Cardiac muscle cell (in vitro differentiated cells and primary cell): ENCODE data around the gene ATP9B. TPM values are rescaled to one million over a fixed set of nuclear protein-coding genes. Genes with fewer than 3 reads are reported as not detected.

Experiments used
- DNase-seq, 2 donors: peaks; one replicate each; pipeline versions ENCODE4 v3.0.0 to v3.0.0-alpha.2; 2010 to 2017; ENCODE audit warnings: low read depth in 1 of 2, low spot score in 1 of 2
- H3K27ac ChIP-seq: fragments of 200-600 bp; sonication (generic); 2 replicates; pipeline ENCODE4 v1.5.1; 2016
- H3K27me3 ChIP-seq: fragments of 200-600 bp; sonication (generic); 2 replicates; pipeline ENCODE4 v1.6.0; 2016; ENCODE audit warnings: control low read depth
- H3K36me3 ChIP-seq: fragments of 200-600 bp; sonication (generic); 2 replicates; pipeline ENCODE4 v1.5.1; 2016; ENCODE audit warnings: control low read depth
- H3K4me1 ChIP-seq: fragments of 200-600 bp; sonication (generic); 2 replicates; pipeline ENCODE4 v1.8.1; 2017; ENCODE audit warnings: low read depth, mild to moderate bottlenecking, mixed run types
- H3K4me3 ChIP-seq: fragments of 200-600 bp; sonication (generic); 2 replicates; pipeline ENCODE4 v1.5.1; 2016; ENCODE audit warnings: mild to moderate bottlenecking
- H3K9me3 ChIP-seq: fragments of 200-600 bp; sonication (generic); 2 replicates; pipeline ENCODE4 v1.5.1; 2017; ENCODE audit warnings: low read depth, mild to moderate bottlenecking, control low read depth
- CTCF ChIP-seq: IDR thresholded peaks from 2 replicates; pipeline ENCODE4 v1.5.1; 2012; ENCODE audit warnings: low read depth, mild to moderate bottlenecking, low read length
- polyA plus RNA-seq: library from polyadenylated mRNA; unstranded; fragments of >200 nt; fragmentation: Nextera tagmentation; extraction: Ambion mirVana; gene quantifications from 2 replicates; pipeline ENCODE4 v1.2.1, GENCODE V29; 2016
- total RNA-seq: library from RNA; depleted of rRNA; stranded (reverse); fragments of >200 nt; gene quantifications from 2 replicates; pipeline ENCODE4 v1.2.3, GENCODE V29; 2016

The ATP9B gene
- total and polyA plus RNA-seq, 2 experiments from 2014 or later: 14.1 to 14.2 TPM

DNA sequence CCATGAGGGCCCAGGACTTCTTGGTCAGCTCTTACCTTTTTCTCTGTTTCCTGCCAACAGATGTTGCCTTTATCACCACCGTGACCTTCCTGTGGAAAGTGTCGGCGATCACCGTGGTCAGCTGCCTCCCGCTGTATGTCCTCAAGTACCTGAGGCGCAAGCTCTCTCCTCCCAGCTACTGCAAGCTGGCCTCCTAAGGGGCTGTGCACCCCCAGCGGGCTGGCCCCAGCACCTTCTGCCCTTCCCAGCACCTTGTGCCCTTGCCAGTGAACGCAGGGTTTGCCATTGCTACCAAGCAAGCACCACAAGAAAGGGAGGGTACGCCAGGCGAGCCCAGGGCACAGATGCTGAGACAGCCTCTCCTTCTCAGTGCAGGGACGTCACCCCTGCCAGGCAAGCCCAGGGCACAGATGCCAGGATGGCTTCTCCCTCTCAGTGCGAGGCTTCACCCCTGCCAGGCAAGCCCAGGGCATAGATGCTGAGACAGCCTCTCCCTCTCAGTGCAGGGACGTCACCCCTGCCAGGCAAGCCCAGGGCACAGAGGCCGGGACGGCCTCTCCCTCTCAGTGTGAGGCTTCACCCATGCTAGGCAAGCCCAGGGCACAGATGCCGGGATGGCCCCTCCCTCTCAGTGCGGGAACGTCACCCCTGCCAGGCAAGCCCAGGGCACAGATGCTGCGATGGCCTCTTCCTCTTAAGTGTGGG is 308.1 kb downstream of the ATP9B start:
- Histone ChIP-seq H3K9me3 (no peaks in the 10 kb centered on the region), H3K27ac (no peak overlapping the region), H3K27me3 (no peaks in the 10 kb centered on the region), H3K4me1 (no peaks in the 10 kb centered on the region), H3K4me3 (no peak overlapping the region), H3K36me3 (peaks cover 3% of the 10 kb centered on the region)
- TF ChIP-seq CTCF: no peak
- DNase-seq: no peak

DNA sequence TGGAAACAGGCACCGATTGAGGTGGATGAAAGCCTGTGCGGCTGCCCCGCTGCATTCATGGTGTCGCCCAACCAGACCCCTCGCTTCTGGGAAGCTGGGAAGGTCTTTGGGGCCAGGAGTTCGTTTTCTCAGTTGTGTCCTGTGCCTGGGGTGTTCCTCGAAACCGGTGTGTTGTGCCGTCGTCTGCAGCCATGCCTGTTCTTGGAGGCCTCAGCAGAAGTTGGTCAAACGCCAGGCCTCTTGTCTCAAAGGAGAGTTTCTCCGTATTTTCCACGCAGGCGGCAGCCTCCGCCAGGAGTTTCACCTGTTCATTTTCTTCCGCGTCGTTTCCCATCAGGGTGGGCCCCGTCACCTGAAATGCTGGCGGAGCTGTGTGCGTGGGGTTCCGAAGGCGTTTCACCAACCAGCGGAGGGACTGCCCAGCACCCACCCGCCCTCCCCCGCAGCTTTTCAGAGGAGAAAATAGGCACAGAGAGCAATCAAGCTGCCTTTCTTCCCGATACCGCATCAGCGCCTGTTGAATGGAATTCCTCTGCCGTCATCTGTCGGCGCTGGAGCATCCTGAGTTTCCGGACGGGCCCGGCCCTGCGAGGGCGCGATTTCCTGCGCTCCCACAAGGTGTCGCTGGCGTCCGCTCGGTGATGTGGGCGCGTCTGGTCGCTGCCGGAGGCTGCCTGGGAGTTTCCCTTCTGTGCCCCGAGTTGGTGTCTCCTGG is 309.5 kb downstream of the ATP9B start:
- Histone ChIP-seq H3K36me3 (peaks cover 3% of the 10 kb centered on the region), H3K27me3 (no peaks in the 10 kb centered on the region), H3K4me1 (no peaks in the 10 kb centered on the region), H3K4me3 (no peak overlapping the region), H3K9me3 (no peaks in the 10 kb centered on the region), H3K27ac (no peak overlapping the region)
- peak; percentile 97 for TF ChIP-seq CTCF
- DNase-seq: peak; percentile 80 to 82

GRCh38 chr18:79379251-79379905 is 310.2 kb downstream of the ATP9B start:
- H3K4me1 ChIP-seq: no peaks in the 10 kb centered on the region
- no peak for TF ChIP-seq CTCF
- DNase-seq: no peak

GRCh38 chr18:79379931-79380815 is 311.0 kb downstream of the ATP9B start:
- TF ChIP-seq CTCF: no peak
- no peak overlapping the region for H3K27ac ChIP-seq
- no peak overlapping the region for H3K4me3 ChIP-seq
- peaks cover 3% of the 10 kb centered on the region for H3K36me3 ChIP-seq
- DNase-seq: no peak
- no peaks in the 10 kb centered on the region for H3K4me1 ChIP-seq
- H3K9me3 ChIP-seq: no peaks in the 10 kb centered on the region
- no peaks in the 10 kb centered on the region for H3K27me3 ChIP-seq

More at GRCh38 chr18:79379251-79379905, 310.2 kb downstream of the ATP9B start:
- no peak overlapping the region for H3K4me3 ChIP-seq
- H3K27ac ChIP-seq: no peak overlapping the region
- H3K36me3 ChIP-seq: peaks cover 3% of the 10 kb centered on the region
- no peaks in the 10 kb centered on the region for H3K27me3 ChIP-seq
- no peaks in the 10 kb centered on the region for H3K9me3 ChIP-seq
